Measurements from ENCODE around the gene SMPD2. TPM values are rescaled to one million over a fixed set of nuclear protein-coding genes. Genes with fewer than 3 reads are reported as not detected.

The SMPD2 gene
- polyA plus RNA-seq, 2 donors: 22.9 to 25.5 TPM

- no peaks in the 10 kb centered on the region for H3K27me3 ChIP-seq (ENCODE audit: control insufficient read depth in 1 of 2, insufficient read depth in 2 of 2, low read length in 2 of 2)
- no peak overlapping the region for H3K27ac ChIP-seq (ENCODE audit: low read depth in 2 of 2, low read length in 1 of 2)
- no peaks in the 10 kb centered on the region for H3K9me3 ChIP-seq (ENCODE audit: control insufficient read depth in 2 of 2, insufficient read depth in 1 of 2, low read depth in 1 of 2, low read length in 1 of 2)
- no peaks in the 10 kb centered on the region for H3K4me1 ChIP-seq (ENCODE audit: control insufficient read depth in 2 of 2, insufficient read depth in 2 of 2, low read length in 1 of 2)
- H3K4me3 ChIP-seq (ENCODE audit: low read depth in 1 of 2, low read length in 2 of 2): no peak overlapping the region
- no peaks in the 10 kb centered on the region for H3K36me3 ChIP-seq (ENCODE audit: control insufficient read depth in 2 of 2, insufficient read depth in 2 of 2, low read length in 1 of 2)
- WGBS, 2 donors: 59 to 82% methylated on average over 1 of the region's 1 CpG
Measured at GRCh38 chr6:109421184-109421583, 19.3 kb upstream of the SMPD2 start.

- 87 to 91% methylated on average over 2 of the region's 2 CpGs for WGBS, 2 donors
- H3K36me3 ChIP-seq (ENCODE audit: control insufficient read depth in 2 of 2, insufficient read depth in 2 of 2, low read length in 1 of 2): no peaks in the 10 kb centered on the region
- no peak overlapping the region for H3K4me3 ChIP-seq (ENCODE audit: low read depth in 1 of 2, low read length in 2 of 2)
- no peaks in the 10 kb centered on the region for H3K27me3 ChIP-seq (ENCODE audit: control insufficient read depth in 1 of 2, insufficient read depth in 2 of 2, low read length in 2 of 2)
- no peak overlapping the region for H3K27ac ChIP-seq (ENCODE audit: low read depth in 2 of 2, low read length in 1 of 2)
- no peaks in the 10 kb centered on the region for H3K9me3 ChIP-seq (ENCODE audit: control insufficient read depth in 2 of 2, insufficient read depth in 1 of 2, low read depth in 1 of 2, low read length in 1 of 2)
- peaks cover 0 to 2% of the 10 kb centered on the region in 2 donors for H3K4me1 ChIP-seq (ENCODE audit: control insufficient read depth in 2 of 2, insufficient read depth in 2 of 2, low read length in 1 of 2)
Measured at GRCh38 chr6:109424946-109425345, 15.6 kb upstream of the SMPD2 start.

- H3K4me1 ChIP-seq (ENCODE audit: control insufficient read depth in 2 of 2, insufficient read depth in 2 of 2, low read length in 1 of 2): peaks cover 0 to 2% of the 10 kb centered on the region in 2 donors
- no peaks in the 10 kb centered on the region for H3K9me3 ChIP-seq (ENCODE audit: control insufficient read depth in 2 of 2, insufficient read depth in 1 of 2, low read depth in 1 of 2, low read length in 1 of 2)
- no peak overlapping the region for H3K4me3 ChIP-seq (ENCODE audit: low read depth in 1 of 2, low read length in 2 of 2)
- H3K27me3 ChIP-seq (ENCODE audit: control insufficient read depth in 1 of 2, insufficient read depth in 2 of 2, low read length in 2 of 2): no peaks in the 10 kb centered on the region
- H3K36me3 ChIP-seq (ENCODE audit: control insufficient read depth in 2 of 2, insufficient read depth in 2 of 2, low read length in 1 of 2): no peaks in the 10 kb centered on the region
- no peak overlapping the region for H3K27ac ChIP-seq (ENCODE audit: low read depth in 2 of 2, low read length in 1 of 2)
- 40 to 48% methylated on average over 7 of the region's 7 CpGs for WGBS, 2 donors
Measured at GRCh38 chr6:109428889-109429477, 11.5 kb upstream of the SMPD2 start.

- WGBS, 2 donors: 98% methylated on average over 3 of the region's 3 CpGs
- Histone ChIP-seq H3K27me3 (ENCODE audit: control insufficient read depth in 1 of 2, insufficient read depth in 2 of 2, low read length in 2 of 2) (no peaks in the 10 kb centered on the region), H3K36me3 (ENCODE audit: control insufficient read depth in 2 of 2, insufficient read depth in 2 of 2, low read length in 1 of 2) (no peaks in the 10 kb centered on the region), H3K4me3 (ENCODE audit: low read depth in 1 of 2, low read length in 2 of 2) (no peak overlapping the region), H3K9me3 (ENCODE audit: control insufficient read depth in 2 of 2, insufficient read depth in 1 of 2, low read depth in 1 of 2, low read length in 1 of 2) (no peaks in the 10 kb centered on the region), H3K27ac (ENCODE audit: low read depth in 2 of 2, low read length in 1 of 2) (no peak overlapping the region), H3K4me1 (ENCODE audit: control insufficient read depth in 2 of 2, insufficient read depth in 2 of 2, low read length in 1 of 2) (peaks cover 0 to 2% of the 10 kb centered on the region in 2 donors)
Measured at GRCh38 chr6:109429496-109429895, 11.0 kb upstream of the SMPD2 start.

- Histone ChIP-seq H3K36me3 (ENCODE audit: control insufficient read depth in 2 of 2, insufficient read depth in 2 of 2, low read length in 1 of 2) (no peaks in the 10 kb centered on the region), H3K27ac (ENCODE audit: low read depth in 2 of 2, low read length in 1 of 2) (no peak overlapping the region), H3K27me3 (ENCODE audit: control insufficient read depth in 1 of 2, insufficient read depth in 2 of 2, low read length in 2 of 2) (no peaks in the 10 kb centered on the region), H3K4me1 (ENCODE audit: control insufficient read depth in 2 of 2, insufficient read depth in 2 of 2, low read length in 1 of 2) (peaks cover 0 to 2% of the 10 kb centered on the region in 2 donors), H3K4me3 (ENCODE audit: low read depth in 1 of 2, low read length in 2 of 2) (no peak overlapping the region), H3K9me3 (ENCODE audit: control insufficient read depth in 2 of 2, insufficient read depth in 1 of 2, low read depth in 1 of 2, low read length in 1 of 2) (no peaks in the 10 kb centered on the region)
- WGBS, 2 donors: 58 to 61% methylated on average over 2 of the region's 2 CpGs
Measured at GRCh38 chr6:109434456-109434855, 6.1 kb upstream of the SMPD2 start.

GRCh38 chr6:109436041-109436440 lies 4.5 kb upstream of the SMPD2 start:
- Histone ChIP-seq H3K4me1 (ENCODE audit: control insufficient read depth in 2 of 2, insufficient read depth in 2 of 2, low read length in 1 of 2) (no peaks in the 10 kb centered on the region), H3K4me3 (ENCODE audit: low read depth in 1 of 2, low read length in 2 of 2) (no peak overlapping the region), H3K27ac (ENCODE audit: low read depth in 2 of 2, low read length in 1 of 2) (no peak overlapping the region), H3K36me3 (ENCODE audit: control insufficient read depth in 2 of 2, insufficient read depth in 2 of 2, low read length in 1 of 2) (no peaks in the 10 kb centered on the region), H3K9me3 (ENCODE audit: control insufficient read depth in 2 of 2, insufficient read depth in 1 of 2, low read depth in 1 of 2, low read length in 1 of 2) (no peaks in the 10 kb centered on the region), H3K27me3 (ENCODE audit: control insufficient read depth in 1 of 2, insufficient read depth in 2 of 2, low read length in 2 of 2) (no peaks in the 10 kb centered on the region)
- WGBS, 2 donors: 93 to 95% methylated on average over 5 of the region's 5 CpGs

- Histone ChIP-seq H3K4me3 (ENCODE audit: low read depth in 1 of 2, low read length in 2 of 2) (peak overlapping the region; percentile 66 to 84), H3K27ac (ENCODE audit: low read depth in 2 of 2, low read length in 1 of 2) (peak overlapping the region; percentile 77 to 91), H3K9me3 (ENCODE audit: control insufficient read depth in 2 of 2, insufficient read depth in 1 of 2, low read depth in 1 of 2, low read length in 1 of 2) (no peaks in the 10 kb centered on the region), H3K36me3 (ENCODE audit: control insufficient read depth in 2 of 2, insufficient read depth in 2 of 2, low read length in 1 of 2) (peaks cover 11 to 30% of the 10 kb centered on the region in 2 donors), H3K27me3 (ENCODE audit: control insufficient read depth in 1 of 2, insufficient read depth in 2 of 2, low read length in 2 of 2) (no peaks in the 10 kb centered on the region), H3K4me1 (ENCODE audit: control insufficient read depth in 2 of 2, insufficient read depth in 2 of 2, low read length in 1 of 2) (peaks cover 7 to 23% of the 10 kb centered on the region in 2 donors)
- 1% methylated on average over 31 of the region's 31 CpGs for WGBS, 2 donors
Measured at GRCh38 chr6:109441069-109441816, 719 bp downstream of the SMPD2 start.

GRCh38 chr6:109442393-109442924 lies 1.9 kb downstream of the SMPD2 start:
- Histone ChIP-seq H3K36me3 (ENCODE audit: control insufficient read depth in 2 of 2, insufficient read depth in 2 of 2, low read length in 1 of 2) (peaks cover 11 to 35% of the 10 kb centered on the region in 2 donors), H3K4me3 (ENCODE audit: low read depth in 1 of 2, low read length in 2 of 2) (no peak overlapping the region), H3K27me3 (ENCODE audit: control insufficient read depth in 1 of 2, insufficient read depth in 2 of 2, low read length in 2 of 2) (no peaks in the 10 kb centered on the region), H3K9me3 (ENCODE audit: control insufficient read depth in 2 of 2, insufficient read depth in 1 of 2, low read depth in 1 of 2, low read length in 1 of 2) (no peaks in the 10 kb centered on the region), H3K27ac (ENCODE audit: low read depth in 2 of 2, low read length in 1 of 2) (peak overlapping the region in 1 of 2 donors; percentile 91), H3K4me1 (ENCODE audit: control insufficient read depth in 2 of 2, insufficient read depth in 2 of 2, low read length in 1 of 2) (peaks cover 7 to 23% of the 10 kb centered on the region in 2 donors)
- WGBS, 2 donors: 93 to 97% methylated on average over 6 of the region's 6 CpGs

- H3K4me3 ChIP-seq (ENCODE audit: low read depth in 1 of 2, low read length in 2 of 2): no peak overlapping the region
- H3K27ac ChIP-seq (ENCODE audit: low read depth in 2 of 2, low read length in 1 of 2): no peak overlapping the region
- H3K36me3 ChIP-seq (ENCODE audit: control insufficient read depth in 2 of 2, insufficient read depth in 2 of 2, low read length in 1 of 2): peaks cover 11 to 35% of the 10 kb centered on the region in 2 donors
- 88 to 92% methylated on average over 10 of the region's 10 CpGs for WGBS, 2 donors
- H3K9me3 ChIP-seq (ENCODE audit: control insufficient read depth in 2 of 2, insufficient read depth in 1 of 2, low read depth in 1 of 2, low read length in 1 of 2): no peaks in the 10 kb centered on the region
- no peaks in the 10 kb centered on the region for H3K27me3 ChIP-seq (ENCODE audit: control insufficient read depth in 1 of 2, insufficient read depth in 2 of 2, low read length in 2 of 2)
- H3K4me1 ChIP-seq (ENCODE audit: control insufficient read depth in 2 of 2, insufficient read depth in 2 of 2, low read length in 1 of 2): peaks cover 7 to 23% of the 10 kb centered on the region in 2 donors
Measured at GRCh38 chr6:109443425-109443950, 3.0 kb downstream of the SMPD2 start.

Measured in esophagus (tissue), 2 donors.